SU-DHL-6 (cell line): ENCODE results near the gene ZBED2.

Experiments used
- CTCF ChIP-seq: fragments of 200-600 bp; sonication (generic); IDR thresholded peaks from one replicate; pipeline ENCODE4 v1.5.1; 2017; ENCODE audit warnings: antibody characterized with exemption, mild to moderate bottlenecking, low read length, moderate library complexity; ENCODE audit not compliant: insufficient read depth, poor library complexity, severe bottlenecking
- EZH2phosphoT487 ChIP-seq: fragments of 200-600 bp; sonication (generic), shearing (Covaris generic); conservative IDR thresholded peaks from 2 replicates; pipeline ENCODE4 v1.6.1; 2018; ENCODE audit warnings: mild to moderate bottlenecking, antibody characterized with exemption, low read length, moderate library complexity, mixed read lengths

GRCh38 chr3:111589303-111590142, 5.6 kb downstream of the ZBED2 start:
- TF ChIP-seq CTCF (no peak), EZH2phosphoT487 (no peak)
